Islet of Langerhans (tissue), 1 donor: ENCODE results near the gene DIPK1C.

ENCODE experiments used
- FAIRE-seq: peaks from one replicate; lab custom pipeline; 2011; peaks lifted over from hg19 to GRCh38; lab: Jason Lieb, UNC

Gene DIPK1C

GRCh38 chr18:74451148-74451547 is 6.0 kb downstream of the DIPK1C start:
- FAIRE-seq = no peak

DNA sequence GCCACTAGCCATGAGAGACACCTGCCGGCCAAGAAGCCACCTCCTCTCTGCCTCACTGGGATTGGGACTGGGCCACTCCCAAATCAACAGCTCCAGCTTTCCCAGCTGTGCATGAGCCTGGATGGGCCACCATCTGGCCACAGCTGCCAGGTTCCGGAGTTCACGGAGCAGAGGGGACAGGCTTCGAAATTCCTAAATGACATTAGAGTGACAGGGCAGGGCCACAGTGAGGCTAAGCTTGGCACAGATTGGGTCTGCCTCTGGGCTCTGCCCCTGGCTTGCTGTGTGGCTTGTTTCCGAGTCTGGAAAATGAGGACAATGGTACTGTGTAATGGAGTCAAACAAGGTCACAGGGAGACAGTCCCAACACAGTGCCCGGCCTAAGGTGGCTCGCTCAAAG is 6.5 kb downstream of the DIPK1C start:
- no peak for FAIRE-seq

DNA sequence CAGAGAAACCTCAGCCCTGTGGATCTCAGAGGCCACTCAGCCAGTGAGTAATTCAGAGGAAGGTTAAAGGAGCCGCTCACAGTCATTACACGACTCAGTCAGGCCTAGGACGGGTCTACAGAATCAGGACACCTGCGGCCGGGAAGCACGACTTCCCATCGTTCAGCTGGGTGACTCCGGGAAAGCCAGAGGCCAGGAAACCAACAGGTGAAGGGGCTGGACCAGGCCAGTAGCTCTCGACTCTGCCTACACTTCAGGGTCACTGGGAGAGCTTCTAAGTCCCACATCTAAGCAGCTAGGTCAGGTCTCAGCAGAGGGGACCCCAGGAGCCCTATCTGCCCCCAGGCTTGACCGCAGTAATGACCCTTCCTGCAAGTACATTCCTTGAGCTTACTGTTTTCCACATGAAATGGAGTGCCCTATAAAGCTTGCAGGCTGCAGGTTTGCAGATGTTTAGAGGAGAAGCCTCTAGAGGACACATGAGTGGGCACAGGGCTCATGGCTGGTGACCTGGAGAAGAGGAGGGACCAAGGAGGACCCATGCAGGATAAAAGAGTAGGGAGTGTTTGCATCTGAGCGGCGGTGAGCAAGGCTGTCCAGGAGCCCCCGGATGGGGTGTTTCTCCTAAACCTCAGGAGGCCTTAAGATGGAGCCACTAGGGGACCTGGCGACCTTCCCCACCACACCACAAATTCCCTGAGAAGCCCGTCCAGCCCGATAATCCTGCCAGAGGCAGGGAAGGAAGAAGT is 9.5 kb downstream of the DIPK1C start:
- no peak for FAIRE-seq

DNA sequence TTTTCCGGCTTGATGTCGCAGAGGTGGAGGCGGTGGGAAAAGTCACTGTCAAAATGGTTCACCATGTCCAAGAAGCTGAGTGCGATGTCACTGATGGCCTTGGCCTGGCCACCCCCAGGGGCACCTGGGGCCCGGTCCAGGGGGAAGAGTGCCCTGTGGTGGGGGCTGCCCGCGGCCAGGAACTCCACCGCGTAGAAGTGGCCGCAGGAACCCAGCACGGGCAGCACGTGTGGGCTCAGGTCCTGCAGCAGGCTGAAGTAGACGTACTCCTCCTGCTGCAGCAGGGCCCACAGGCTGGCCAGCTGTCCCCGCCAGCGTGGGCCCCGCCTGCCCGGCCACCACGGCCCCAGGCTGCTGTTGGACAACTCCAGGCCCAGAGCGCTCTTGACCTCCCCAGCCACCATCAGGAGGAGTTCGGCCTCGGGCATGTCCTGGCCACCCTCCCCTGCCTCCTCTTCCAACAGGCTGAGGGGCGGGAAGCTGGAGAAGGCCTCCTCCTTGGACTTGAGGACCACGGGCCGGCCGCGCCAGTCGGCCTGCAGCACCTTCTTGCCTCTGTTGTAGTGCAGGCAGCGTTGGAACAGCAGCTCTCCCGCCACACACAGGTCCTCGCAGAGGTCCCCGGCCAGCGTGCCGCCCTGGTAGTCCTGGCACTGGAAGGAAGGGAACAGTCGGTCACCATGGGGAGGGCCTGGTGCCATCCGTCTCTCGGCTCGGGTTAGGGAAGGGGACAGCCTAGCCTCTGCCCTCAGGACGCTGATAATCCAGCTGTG is 10.3 kb downstream of the DIPK1C start:
- FAIRE-seq = no peak

DNA sequence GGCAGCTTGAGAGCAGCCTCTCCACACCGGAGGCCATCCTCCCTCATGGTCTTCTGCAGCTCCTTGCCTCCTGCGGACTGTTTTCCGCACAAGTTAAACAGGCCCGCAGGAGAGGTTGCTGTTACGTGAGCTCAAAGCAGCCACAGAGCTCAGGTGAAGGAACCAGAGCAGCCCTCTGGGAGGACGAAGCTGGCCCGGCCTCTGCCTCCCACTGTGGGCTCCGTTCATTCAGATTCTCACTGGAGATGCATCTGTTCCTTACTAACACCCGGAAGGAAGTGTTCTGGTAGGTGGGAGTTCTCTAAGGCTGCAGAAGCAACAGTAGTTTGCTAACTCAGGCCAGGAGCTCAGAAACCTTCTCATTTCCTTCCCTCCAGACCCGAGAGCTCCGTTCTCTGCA is 10.9 kb downstream of the DIPK1C start:
- no peak for FAIRE-seq

- FAIRE-seq = no peak
These were observed 11.5 kb downstream of the DIPK1C start for GRCh38 chr18:74445585-74445984.

DNA sequence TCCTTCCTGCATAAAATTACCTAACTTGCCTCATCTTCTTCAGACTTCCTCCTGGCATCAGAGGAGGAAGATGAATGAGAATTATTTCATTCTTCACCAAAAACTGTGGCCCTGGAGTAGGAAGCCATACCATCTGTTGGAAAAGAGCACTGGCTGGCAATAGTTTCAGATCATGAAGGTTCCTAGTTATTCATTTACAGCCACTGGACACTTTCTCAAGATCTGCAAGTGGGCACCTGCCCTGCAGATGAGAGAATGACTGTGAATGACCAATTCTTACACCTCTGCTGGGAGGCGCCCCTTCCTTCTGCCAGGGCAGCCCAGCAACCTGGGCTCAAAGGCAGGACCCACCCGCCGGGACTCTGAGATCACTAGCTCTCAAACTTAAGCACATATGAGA is 13.0 kb downstream of the DIPK1C start:
- FAIRE-seq = no peak

GRCh38 chr18:74440808-74441427 is 16.2 kb downstream of the DIPK1C start:
- no peak for FAIRE-seq

GRCh38 chr18:74438091-74438490 is 19.0 kb downstream of the DIPK1C start:
- FAIRE-seq = no peak

DNA sequence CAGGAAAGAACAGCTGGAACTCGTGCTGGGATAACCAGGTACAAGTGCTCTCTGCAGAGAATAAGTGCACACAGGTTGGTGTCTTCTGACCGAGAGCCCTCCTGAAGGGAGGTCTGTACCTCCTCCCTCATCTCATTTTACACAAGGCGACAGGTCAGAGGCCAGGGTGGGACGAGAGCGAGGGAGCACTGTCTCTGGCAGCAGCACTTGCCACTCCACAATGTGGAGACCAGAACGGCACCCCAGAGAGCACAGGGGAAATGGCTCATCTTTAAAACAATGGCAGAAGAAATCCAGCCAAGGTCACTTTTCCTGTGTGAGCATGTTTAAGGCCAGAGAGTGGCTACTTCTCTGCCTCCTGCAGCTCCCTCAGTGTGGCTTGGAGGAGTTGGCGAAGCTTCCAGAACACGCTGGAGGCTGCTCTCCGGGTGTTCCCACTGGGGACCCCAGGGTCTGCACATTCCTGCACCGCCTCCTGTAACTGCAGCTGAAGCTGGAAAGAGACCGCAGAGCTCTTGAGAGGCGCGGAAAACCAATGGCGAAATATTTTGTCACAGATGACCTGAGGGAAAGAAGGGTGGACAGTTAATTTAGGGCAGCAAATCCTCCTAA is 20.8 kb downstream of the DIPK1C start:
- no peak for FAIRE-seq

DNA sequence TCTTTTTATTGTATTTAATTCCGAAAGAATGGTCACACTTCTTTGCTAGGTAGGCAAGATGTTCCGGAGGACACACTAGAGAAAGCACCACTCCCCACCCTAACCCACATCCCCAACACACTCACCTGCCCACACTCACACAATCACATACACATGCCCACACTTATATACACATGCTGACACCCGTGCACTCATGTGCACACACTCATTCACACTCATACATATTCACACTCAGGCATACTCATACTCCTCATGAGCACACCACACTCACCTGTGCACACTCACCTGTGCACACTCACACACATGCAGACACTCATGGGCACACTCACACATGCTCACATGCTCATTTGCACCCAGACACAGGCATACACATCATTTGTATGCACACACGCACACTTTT is 21.4 kb downstream of the DIPK1C start:
- FAIRE-seq = no peak

- FAIRE-seq = no peak
These were observed 22.6 kb downstream of the DIPK1C start for GRCh38 chr18:74434466-74434865.

GRCh38 chr18:74430806-74431571 is 26.1 kb downstream of the DIPK1C start:
- no peak for FAIRE-seq

DNA sequence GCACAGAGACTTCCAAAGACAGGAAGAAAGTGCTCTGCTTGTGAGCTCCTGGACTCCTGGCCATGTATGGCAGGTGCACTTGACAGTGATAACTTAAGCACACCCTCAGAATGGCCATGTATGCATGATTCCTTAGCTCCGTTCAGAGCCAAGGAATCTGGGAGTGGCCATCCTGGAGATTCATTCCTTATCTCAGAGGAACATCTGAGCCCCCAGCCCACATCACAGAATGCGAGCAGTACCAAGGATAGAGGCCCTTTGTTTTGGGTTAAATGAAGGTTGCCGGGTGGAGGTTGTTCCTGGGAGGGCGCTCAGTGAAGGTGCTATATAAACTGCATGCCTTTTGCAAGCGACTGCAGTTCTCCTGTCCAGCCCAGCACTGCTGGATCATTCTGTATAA is 26.9 kb downstream of the DIPK1C start:
- no peak for FAIRE-seq

DNA sequence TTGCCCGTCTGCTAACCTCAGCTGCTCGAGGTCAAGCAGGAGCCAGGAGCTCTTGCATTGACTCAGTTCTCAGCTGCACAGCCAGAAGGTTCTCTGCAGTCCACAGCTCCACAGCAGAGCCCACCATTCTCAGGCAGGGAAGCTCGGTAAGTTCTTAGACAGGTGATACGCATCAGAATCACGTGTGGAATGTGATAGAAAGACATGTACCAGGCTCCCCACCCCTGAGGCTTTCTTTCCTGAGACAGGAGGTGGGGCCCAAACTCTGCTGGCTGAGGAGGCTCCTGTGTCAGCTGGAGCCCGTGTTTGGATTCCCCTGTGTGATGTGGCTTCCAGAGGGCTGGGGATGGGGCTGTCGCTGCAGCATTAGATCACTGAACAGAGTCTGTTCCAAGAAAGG is 28.0 kb downstream of the DIPK1C start:
- no peak for FAIRE-seq

DNA sequence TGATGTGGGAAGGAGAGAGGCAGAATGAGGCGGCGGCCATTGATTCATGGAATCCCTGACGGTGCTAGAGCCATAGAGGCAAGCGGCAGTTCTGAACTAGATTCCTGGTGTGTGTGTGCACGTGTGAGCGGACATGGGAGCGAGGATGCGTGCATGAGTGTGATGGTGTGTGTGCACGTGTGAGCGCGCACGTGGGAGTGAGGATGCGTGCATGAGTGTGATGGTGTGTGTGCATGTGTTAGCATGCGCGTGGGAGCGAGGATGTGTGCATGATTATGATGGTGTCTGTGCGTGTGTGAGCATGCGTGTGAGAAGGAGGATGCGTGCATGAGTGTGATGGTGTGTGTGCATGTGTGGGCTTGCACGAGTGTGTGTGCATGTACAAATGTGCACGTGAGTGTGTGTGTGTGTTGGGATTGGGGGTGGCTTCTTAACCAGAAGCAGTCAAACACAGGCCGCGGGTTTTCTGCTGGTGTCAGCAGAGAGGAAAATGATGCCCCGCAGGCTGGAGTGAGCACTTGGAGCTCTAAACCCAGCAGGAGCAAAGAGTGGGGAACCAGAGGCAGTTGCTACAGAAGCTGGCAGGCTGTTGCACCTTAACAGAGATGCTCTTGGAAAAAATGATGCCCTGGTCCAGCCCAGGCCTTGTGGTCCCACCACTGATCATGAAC is 29.5 kb downstream of the DIPK1C start:
- FAIRE-seq = no peak

DNA sequence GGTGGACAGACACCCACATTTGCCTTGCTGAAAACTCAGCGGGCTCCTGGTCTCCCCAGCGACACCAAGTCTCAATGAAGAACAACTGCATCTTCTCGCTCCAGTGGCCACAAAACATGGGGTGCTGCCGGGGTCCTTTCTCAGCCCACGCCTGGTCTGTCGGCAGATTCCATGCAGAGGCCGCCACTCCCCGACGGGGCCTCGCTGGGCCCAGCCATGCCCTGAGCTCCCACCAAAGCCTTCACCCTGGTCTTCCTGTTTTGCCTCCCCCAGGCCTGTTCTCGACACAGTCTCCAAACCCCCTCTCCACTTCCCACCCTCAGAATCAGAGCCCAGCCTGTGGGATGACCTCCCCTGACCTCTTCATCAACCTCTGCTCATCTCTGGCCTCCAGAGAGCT is 31.2 kb downstream of the DIPK1C start:
- no peak for FAIRE-seq

DNA sequence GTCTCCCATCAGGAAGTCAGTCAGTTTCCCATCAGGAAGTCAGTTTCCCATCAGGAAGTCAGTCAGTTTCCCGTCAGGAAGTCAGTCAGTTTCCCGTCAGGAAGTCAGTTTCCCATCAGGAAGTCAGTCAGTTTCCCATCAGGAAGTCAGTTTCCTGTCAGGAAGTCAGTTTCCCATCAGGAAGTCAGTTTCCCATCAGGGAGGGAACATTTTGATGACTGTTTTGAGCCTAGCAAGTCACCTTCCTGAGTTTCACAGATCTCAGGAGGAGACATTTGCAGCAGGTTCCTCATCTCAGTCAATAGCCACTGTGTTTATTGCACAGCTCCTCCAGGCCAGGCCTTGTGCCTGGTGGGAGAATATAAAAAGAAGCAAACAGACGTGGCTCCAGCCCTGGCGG is 31.9 kb downstream of the DIPK1C start:
- no peak for FAIRE-seq

- no peak for FAIRE-seq
These were observed 34.6 kb downstream of the DIPK1C start for GRCh38 chr18:74422541-74422940.

GRCh38 chr18:74420926-74421325 is 36.2 kb downstream of the DIPK1C start:
- FAIRE-seq = no peak

GRCh38 chr18:74420481-74420880 is 36.6 kb downstream of the DIPK1C start:
- FAIRE-seq = no peak

DNA sequence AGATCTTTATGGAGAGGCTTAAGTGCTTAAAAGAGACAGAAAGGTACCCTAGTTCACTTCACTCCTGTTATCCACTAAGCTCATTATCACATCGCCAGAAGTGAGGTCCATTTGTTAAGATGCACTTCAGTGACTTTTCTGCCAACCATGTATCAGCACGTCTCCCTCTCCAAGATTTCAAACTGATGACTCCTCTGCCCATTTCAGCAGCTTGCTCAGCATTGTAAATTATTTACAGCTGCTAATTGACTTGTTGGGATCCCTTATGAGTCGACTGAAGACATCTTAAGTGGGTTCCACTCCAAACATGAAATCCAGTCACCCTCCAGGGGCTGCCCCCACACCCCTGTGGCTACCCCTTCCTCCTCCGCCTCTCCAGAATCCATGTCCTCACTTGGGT is 37.3 kb downstream of the DIPK1C start:
- no peak for FAIRE-seq
